Measurements from ENCODE around the gene GLDN. TPM values are rescaled to one million over a fixed set of nuclear protein-coding genes. Genes with fewer than 3 reads are reported as not detected.

Gene GLDN
- total RNA-seq, 1 experiment from 2014 or later: 0.77 TPM

- Mint-ChIP-seq H3K4me1 (no peaks in the 10 kb centered on the region), H3K9me3 (no peaks in the 10 kb centered on the region), H3K36me3 (no peaks in the 10 kb centered on the region), H3K27me3 (ENCODE audit: low read depth) (no peaks in the 10 kb centered on the region), H3K4me3 (no peak overlapping the region), H3K27ac (no peak overlapping the region)
- ChIA-PET POLR2A (no interaction called here), CTCF (interaction anchor here (1.0 to 2.8 kb wide), 4 partner anchors 89 to 213 kb away, joined by 3 to 11 read pairs (median 4); no protein-coding TSS in a partner anchor)
- DNase-seq (ENCODE audit: low spot score) (no peak), ATAC-seq (no peak)
- TF ChIP-seq ZBTB21 (CRISPR knock-in tag; IDR thresholded peaks at IDR 0.05; ENCODE audit: borderline replicate concordance): no peak
- TF ChIP-seq KAT7 (CRISPR knock-in tag; IDR thresholded peaks at IDR 0.05; ENCODE audit: borderline replicate concordance): no peak
- TF ChIP-seq JAZF1 (CRISPR knock-in tag; IDR thresholded peaks at IDR 0.05): no peak
- TF ChIP-seq MXD4 (CRISPR knock-in tag; IDR thresholded peaks at IDR 0.05; ENCODE audit: borderline replicate concordance): no peak
- TF ChIP-seq TEAD1 (CRISPR knock-in tag; IDR thresholded peaks at IDR 0.05): no peak
These were observed 34.6 kb downstream of the GLDN start for GRCh38 chr15:51375966-51376640.

- no peaks in the 10 kb centered on the region for H3K36me3 Mint-ChIP-seq
- TF ChIP-seq NR3C1 (CRISPR knock-in tag; conservative IDR thresholded peaks at IDR 0.05; ENCODE audit: low read depth) (no peak), E2F5 (CRISPR knock-in tag; IDR thresholded peaks at IDR 0.05) (no peak), GABPB1 (CRISPR knock-in tag; IDR thresholded peaks at IDR 0.05) (no peak), GTF2I (CRISPR knock-in tag; conservative IDR thresholded peaks at IDR 0.05) (no peak), ERG (CRISPR knock-in tag; IDR thresholded peaks at IDR 0.05) (no peak), JUN (CRISPR knock-in tag; IDR thresholded peaks at IDR 0.05) (no peak), FOXP4 (CRISPR knock-in tag; IDR thresholded peaks at IDR 0.05) (no peak), ELF4 (CRISPR knock-in tag; IDR thresholded peaks at IDR 0.05; ENCODE audit: low read depth) (no peak), KAT7 (CRISPR knock-in tag; IDR thresholded peaks at IDR 0.05; ENCODE audit: borderline replicate concordance) (no peak), RELA (CRISPR knock-in tag; IDR thresholded peaks at IDR 0.05; ENCODE audit: borderline replicate concordance) (no peak), TEAD1 (CRISPR knock-in tag; IDR thresholded peaks at IDR 0.05) (no peak), ARID4B (CRISPR knock-in tag; IDR thresholded peaks at IDR 0.05; ENCODE audit: borderline replicate concordance) (no peak), RORB (CRISPR knock-in tag; IDR thresholded peaks at IDR 0.05) (no peak), EMX1 (CRISPR knock-in tag; IDR thresholded peaks at IDR 0.05) (no peak), E2F4 (CRISPR knock-in tag; IDR thresholded peaks at IDR 0.05; ENCODE audit: borderline replicate concordance, low read depth) (no peak), MXD4 (CRISPR knock-in tag; IDR thresholded peaks at IDR 0.05; ENCODE audit: borderline replicate concordance) (no peak), ZNF232 (CRISPR knock-in tag; IDR thresholded peaks at IDR 0.05) (no peak), ATF3 (CRISPR knock-in tag; conservative IDR thresholded peaks at IDR 0.05) (no peak)
- H3K4me3 Mint-ChIP-seq: no peak overlapping the region
- no peaks in the 10 kb centered on the region; the same call in 1 of the 2 replicates for H3K27me3 Mint-ChIP-seq (ENCODE audit: low read depth)
- ChIA-PET POLR2A (no interaction called here), CTCF (interaction anchor here (1.2 to 6.0 kb wide), 6 partner anchors 24 to 214 kb away, joined by 4 to 69 read pairs (median 6); no protein-coding TSS in a partner anchor)
- H3K4me1 Mint-ChIP-seq: no peaks in the 10 kb centered on the region
- ATAC-seq: no peak
- H3K9me3 Mint-ChIP-seq: no peaks in the 10 kb centered on the region
- H3K27ac Mint-ChIP-seq: no peak overlapping the region
- DNase-seq (ENCODE audit: low spot score): no peak
These were observed 35.8 kb downstream of the GLDN start for GRCh38 chr15:51377038-51377786.

Data from WTC11 (cell line).